ENCODE data around the gene PLXDC1.

The PLXDC1 gene

DNA sequence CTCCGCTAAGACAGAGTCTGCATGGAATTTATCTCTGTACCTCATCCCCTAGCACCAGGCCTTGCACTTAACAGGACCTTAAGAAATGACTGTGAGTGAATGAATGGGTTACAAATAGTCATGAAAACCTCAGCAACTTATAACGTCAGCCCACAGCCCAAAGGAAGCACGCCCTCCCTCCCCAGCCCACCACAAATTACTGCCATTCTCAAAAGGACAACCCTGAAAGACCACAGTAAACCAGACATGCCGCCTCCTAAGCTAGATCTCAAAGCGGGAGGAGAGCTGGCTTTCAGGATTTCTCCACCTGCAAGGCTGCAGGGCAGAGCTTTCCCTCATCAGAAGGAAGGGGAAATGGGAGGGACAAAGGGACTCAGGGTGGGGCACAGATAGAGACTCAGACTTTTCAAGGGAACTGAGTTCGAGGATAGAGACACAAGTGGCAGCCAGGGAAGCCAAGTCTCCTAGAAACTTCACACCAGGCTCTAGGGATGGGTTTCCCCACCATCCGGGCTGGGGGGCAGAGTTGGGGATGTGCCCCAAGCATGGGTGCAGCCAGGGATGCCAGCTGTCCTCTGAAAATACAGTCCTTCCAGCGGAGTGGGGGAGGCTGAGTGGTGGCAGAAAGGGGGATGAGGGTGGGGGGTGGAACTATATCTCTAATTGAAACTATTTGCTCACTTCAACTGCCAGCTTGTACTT lies 56.7 kb downstream of the PLXDC1 start:
- peak; percentile 21 for DNase-seq

DNA sequence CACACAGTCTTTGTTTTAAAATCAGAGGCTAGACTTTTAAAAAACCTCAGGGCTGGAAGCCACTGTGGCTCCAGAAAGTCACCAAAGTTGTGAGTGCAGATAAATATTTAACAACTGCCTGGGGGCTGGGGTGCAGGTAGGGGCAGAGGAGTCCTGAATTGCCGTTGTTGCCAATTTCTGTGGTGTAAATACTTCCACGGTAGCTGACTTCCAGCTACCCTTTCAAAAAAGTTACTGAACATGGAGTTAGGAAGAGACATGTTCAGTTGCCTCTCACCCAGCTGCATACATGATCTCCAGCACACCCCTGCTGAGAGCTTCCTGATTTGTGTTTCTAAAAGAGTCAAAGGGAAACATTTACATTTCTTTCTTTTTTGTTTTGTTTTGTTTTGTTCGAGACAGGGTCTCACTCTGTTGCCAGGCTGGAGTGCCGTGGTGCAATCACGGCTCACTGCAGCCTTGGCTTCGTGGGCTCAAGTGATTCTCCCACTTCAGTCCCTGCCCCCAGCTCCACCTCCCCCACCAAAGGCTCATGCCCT lies 58.7 kb downstream of the PLXDC1 start:
- DNase-seq = no peak

DNA sequence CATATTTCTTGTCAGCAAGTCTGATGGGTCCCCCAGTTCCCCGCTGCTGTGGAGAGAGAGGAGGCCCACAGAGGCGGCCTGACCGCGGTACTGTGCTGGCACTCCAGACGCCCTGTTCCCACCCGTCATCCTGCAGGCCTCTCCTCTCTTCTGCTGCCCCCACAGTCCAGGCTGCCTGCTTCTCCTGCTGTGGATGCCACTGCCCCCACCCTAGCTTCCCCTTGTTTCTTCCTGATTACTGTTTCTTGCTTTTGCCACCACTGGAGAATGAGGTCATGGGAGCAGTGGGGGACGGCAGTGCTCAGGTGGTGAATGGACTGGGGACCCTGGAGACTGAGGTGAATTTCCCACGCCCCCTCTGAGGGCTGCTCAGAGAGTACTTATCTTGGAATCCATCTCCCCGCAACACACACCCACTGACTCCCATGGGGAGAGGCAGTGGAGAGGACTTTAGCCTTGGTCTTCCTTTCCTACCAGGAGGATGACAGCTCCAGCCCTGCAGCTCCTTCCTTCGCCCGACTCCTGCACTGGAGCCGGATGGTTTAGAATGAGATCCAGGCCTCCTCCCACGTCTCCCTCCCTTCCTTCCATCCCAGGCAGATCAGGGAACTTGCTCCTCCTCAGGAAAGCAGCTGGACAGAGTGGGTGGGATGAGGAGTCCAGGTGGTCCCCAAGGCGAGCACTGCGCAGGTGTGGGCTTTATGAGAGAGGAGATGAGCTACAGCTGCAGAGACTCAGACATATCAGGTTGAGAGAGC lies 60.4 kb downstream of the PLXDC1 start:
- DNase-seq = no peak

DNA sequence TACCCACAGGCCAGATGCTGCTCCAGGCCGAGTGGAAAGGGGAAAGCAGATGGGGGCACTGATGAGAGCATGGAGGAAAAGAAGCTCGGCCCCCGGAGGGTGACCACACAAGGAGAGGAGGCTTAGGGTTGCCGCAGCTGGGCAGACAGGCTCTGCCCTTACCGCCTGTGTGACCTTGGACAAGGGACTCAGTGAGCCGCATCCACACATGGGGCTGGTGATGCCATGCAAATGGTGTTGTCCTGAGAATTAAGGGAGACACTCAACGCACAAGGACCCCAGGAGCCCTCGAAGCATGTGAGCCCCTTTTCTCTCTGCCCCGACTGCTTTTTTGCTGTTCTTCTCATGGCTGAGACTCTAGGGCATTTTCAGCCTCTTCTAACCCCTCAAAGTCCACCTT lies 61.0 kb downstream of the PLXDC1 start:
- no peak for DNase-seq

DNA sequence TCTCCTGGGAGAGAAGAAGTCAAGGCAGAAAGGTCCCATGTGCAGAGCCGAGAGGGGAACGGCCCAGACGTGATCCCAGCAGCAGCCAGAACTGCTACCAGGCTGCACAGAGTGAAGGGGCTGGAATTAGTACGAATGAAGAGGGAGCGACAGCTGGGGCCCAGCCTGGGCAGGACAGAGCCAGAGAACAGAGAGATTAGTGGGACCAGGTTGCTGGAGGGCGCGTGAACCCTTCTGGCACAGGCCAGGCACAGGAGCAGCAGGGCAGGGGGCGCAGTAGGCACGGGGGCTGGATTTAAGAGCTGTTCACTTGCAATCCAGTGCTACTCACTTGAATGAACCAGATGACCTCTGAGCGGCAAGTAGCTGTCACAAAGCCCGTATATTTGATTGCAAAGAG lies 66.9 kb downstream of the PLXDC1 start:
- DNase-seq = no peak

DNA sequence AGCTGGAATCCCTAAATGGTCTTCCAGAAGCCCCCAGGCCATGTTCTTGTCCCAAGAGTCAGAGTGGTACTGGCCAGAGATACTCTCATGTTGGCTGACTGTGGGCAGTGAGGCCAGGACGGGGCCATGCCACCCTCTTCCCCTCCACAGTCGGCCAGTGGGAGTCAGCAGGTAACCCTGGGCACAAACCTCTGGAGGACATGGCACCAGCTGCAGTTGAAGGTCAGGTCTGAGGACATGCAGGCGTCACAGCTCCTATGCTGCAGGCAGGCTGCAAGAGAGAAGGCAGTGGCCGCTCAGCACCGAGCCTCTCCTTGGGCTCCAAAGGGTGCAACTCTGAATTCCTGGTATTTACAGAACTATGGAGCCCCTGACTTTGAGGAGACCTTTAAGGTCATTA lies 68.2 kb downstream of the PLXDC1 start:
- DNase-seq = no peak

DNA sequence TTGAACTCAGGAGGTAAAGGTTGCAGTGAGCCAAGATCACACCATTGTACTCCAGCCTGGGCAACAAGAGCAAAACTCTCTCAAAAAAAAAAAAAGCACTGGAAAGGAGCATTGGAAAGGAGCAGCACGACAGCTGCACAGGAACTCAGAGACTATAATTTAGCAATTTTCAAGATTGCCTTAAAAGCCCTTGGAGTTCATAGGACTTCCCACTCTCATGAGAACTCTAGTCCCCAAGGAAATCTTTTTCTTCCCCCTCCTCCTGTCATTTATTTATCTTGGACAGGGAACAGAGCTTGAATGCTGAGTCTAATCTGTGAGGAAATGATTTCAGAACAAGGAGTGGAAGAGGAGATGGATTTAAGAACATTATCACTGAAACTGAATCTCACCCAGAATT lies 69.0 kb downstream of the PLXDC1 start:
- peak; percentile 96 for DNase-seq

DNA sequence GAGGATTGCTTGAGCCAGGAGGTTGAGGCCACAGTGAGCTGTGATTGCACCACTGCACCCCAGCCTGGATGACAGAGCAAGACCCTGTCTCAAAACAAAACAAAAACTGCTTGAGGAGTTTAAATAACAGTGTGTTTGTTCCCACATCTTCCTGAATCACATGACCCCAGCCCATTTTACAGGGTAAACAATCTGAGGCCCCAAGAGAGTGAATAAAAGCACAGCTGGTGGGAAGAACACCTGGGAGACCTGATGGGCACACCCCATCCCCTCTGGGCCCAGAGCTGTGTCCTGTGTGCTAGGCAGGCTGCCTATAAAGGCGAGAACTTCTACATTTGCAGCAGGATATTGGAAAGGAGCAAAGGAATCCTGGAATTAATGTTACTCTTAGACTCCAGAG lies 69.6 kb downstream of the PLXDC1 start:
- DNase-seq = peak; percentile 92

DNA sequence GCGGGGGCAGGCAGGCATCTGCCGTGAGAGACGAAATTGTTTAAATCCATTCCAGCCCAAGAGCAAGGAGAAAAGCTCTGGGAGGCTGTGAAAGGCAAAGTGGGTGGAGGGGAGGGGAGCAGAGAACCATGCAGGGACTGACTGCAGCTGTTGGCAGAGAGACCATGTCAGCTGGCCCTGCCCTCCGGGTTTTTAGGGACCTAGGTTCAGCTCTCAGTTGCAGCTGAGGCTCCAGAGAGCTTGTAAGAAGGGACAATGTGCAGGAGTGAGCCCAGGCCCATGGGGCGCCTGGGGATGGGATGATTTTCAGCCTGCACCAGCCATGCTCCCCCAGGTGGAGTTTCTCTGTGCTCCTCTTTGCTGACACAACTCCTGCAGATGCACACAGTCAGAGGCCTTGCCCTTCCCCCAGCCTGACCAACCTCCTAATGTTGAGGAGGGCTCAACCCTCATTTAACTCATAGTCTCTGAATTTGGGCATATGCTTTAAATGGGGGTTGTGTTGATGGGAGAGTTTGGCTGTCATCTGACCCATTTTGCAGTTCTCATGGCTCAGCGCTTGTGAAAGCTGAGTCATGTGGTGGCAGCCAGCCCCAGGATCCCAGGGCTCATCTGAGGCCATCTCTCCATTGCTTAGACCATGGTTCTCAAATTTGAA lies 70.9 kb downstream of the PLXDC1 start:
- DNase-seq = peak; percentile 88

DNA sequence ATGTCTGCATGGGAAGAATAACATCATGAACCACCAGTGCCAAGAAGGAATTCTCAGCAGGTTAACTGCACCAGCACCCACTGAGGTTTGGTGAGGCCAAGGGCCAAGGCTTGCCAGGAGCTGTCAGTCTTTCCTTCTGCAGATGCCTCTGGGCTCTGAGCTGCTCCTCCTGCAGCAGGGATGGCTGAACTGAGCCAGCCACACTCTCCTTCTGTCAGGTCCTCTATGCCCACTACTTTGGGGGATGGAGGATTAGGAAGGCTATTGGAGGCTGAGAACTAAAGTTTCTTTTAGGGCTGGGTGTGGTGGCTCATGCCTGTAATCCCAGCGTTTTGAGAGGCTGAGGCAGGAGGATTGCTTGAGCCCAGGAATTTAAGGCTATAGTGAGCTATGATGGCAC lies 71.6 kb downstream of the PLXDC1 start:
- DNase-seq = no peak

DNA sequence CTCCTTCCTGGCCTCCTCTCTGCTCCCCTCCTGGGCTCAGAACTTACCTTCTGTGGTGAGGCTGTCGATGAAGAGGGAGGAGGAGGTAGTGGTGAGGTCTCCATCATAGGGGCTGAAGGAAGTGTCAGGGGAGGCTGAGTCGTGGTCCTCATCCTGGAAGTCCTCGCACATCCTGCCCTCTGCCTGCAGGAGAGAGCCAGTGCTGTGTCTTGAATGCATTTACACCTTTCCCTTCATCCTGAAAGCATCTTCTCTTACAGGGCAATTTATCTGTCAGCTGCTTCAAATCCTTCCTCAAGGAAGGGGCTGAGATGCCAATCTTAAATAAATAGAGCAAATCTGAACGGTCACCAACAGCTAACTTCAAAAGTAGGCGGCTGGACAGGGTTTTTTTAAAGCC lies 73.6 kb downstream of the PLXDC1 start:
- no peak for DNase-seq

DNA sequence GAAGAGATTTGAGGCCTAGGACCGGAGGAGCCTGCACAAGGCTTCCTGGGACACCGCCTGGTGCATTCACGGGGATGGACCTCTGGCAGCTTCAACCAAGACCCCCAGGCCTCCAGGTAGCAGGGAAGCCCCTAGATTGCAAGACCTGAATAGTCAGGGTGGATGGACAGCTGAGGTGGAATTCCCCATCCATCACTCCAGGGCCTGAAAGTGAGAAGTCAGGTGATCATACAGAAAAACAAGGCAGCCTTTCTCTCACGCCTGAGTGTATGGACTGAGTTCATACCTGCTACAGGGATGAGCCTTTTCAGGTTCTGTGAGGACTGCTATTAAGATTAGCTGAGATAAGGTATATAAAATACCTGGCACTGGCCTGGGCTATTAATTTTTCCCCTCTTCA lies 74.2 kb downstream of the PLXDC1 start:
- no peak for DNase-seq

DNA sequence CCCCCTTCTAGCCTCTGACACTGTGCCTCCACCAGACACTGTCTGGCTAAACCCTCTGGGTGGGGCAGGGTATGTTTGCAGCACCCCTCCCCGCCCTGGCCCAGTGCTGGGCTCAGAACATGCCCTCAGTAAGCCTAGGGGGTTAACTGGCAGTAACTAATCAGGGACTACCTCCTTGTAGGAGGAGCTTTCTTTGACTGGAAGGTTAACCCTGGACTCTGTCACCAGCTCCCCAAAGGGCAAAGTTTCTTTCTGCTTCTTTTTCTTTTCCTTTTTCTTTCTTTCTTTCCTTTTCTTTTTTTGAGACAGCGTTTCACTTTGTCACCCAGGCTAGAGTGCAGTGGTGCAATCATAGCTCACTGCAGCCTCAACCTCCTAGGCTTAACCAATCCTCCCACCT lies 76.8 kb downstream of the PLXDC1 start:
- DNase-seq = no peak

DNA sequence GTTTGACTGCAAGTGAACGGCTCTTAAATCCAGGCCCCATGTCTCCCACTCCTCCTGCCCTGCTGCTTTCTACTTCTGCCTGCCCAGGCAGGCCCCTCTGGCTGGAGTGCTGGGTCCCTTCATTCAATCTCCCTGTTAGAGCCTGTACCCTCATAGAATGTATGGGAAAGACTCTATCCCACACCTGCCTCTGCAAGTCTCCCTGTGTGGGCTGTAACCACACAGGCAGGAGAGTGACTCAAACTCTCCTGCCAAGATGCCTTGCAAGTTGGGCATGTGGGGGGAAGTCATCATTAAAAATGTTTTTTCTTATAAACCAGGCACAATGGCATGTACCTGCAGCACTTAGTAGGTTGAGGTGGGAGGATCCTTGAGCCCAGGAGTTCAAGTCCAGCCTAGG lies 77.5 kb downstream of the PLXDC1 start:
- DNase-seq = no peak

DNA sequence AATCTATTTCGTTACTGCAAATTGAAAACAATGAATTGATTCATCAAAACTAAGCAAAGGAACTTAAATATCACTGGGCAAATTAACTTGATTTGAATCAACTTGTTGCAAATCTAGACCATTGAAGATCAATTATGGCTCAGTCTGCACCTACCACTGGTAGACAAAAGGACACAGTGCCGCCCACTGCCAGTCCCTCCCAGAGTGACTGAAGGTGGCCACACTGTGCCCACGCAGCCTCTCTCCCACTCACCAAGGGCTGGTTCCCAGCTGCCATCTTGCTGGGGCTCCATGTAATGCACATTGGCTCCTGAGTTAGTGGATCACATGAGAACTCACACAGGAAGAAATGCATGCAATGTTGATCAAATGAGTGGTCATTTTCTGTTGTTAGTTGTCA lies 78.1 kb downstream of the PLXDC1 start:
- DNase-seq = no peak

DNA sequence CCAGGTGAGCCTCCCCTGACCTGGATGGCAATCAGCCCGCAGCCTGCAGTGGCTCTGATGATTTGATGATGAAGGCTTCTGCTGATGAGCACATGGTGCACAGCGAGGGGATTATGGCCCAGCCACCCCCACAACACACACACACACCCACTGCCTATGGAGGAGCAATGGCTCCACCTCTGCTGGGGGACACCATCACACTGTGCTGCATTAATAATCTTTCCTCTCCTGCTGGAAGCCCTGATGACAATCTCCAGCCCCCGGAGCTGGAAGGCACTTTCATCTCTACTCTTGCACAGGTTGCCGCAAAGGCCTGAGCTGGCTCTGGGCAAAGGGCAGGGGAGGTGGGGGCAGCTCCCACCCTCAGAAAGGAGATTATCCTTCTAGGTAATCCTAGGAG lies 79.9 kb downstream of the PLXDC1 start:
- DNase-seq = no peak

DNA sequence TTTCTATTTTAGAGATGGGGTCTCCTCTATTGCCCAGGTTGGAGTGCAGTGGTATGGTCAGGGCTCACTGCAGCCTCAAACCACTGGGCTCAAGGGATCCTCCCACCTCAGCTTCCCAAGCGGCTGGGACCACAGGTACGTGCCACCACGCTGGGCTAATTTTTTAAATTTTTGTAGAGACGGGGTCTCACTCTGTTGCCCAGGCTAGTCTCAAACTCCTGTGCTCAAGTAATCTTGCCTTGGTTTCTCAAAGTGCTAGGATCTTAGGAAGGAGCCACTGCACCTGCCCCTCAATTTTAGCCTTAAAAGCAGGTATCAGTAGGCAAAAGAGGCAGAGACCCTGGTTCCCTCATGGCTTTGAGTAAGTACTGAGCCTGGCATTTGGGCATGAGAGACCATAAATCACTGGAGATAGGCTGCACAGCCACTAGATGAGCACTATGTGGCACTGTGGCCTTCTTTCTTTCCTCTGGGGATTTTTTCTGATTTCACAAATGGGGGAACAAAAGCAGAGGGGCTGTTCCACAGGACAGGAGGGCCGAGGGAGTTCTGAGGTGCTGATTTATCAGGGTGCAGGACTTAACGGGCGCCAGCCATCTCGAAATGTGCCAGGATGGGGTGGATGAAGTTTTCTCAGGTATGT lies 82.2 kb downstream of the PLXDC1 start:
- peak; percentile 78 for DNase-seq

DNA sequence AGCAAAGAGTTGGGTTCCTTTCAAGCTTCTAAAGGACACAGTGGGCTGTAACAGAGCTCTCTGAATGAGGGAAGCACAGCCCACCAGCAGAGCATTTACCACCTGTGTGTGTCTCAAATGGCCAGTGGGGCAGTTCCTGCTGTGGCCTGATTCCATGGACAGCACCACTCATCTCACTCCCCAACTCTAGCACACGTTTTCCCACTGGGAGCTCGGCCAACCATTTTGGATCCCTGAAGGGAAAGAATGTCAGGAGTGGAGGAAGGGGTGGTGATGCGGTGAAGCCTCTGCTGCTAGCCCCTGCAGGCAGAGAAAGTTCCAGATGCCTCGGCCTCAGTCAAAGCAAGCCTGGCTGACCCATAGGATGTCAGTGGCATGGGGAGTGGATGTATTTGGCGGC lies 86.6 kb downstream of the PLXDC1 start:
- no peak for DNase-seq

DNA sequence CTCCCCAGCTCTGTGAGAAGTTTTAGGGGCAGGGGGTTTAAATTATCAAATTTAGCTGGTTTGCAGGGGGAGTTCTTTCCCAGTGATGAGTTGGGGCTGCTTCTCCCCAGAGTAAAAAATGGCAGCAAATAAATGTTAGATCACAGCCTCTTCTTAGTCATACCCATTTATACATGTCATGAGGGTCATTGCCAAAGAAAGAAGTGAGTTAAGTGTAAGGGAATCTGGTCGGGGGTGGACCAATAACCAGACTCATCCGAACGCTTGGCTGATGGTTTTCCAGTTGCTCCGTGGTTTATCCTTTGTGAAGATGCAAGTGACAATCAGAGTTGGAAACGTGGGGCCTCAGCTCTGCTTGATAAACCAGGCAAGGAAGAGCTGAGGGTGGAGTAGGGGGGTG lies 87.1 kb downstream of the PLXDC1 start:
- no peak for DNase-seq

DNA sequence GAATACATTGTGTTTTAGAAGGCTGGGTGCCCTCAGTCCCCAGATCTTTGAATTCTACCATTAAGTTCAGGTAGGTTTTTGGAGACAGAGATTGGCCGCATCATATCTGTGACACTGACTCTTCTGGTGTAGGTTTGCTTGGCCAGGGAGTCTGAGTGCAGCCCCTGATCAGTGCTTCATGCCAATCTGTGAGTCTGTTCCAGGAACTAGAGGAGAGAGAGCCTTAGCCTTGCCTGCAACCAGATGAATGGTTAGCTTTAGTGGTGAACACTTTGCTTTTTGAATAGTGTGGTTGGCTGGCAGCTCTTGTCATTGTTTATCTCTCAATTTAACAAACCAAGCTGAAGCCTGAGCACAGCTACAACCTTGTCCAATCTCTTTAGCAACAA lies 87.8 kb downstream of the PLXDC1 start:
- DNase-seq = no peak

DNA sequence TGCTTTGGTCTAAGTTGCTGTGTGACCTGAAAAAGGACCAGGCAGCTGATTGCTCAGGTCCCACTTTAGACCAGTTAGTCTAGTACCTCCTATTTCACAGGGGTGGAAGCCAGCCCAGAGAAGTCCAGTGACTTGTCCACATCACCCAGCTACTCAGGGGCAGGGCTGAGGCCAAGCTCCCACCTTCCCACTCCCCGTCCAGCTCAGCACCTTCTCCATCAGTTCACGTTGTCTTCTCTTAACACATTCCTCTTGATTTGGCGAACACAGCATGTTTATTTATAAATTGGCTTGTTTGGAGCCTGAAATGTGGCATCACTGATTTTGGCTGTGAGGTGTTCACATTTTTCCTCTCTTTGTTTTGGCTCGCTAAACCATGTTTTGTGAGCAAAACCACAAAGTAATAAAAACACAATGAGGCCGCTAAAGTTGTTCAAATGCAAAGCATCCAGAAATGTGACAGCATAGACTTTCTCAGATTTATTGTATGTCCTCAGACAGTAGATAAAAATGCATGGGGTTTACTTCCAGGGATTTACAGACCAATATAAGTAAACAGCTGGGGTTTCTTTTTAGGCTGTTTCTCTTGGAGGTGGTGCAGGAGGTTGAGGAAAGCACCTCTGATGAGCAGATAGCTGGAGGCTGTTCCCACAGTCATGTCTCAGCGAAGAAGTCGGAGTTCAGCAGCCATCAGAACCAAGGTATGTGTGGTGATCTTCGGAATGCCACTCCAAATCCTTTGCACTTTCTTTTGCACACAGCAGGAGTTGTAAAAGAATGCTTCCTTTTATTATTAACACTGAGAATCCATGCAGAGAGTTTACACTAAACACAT lies 88.4 kb downstream of the PLXDC1 start:
- DNase-seq = no peak

DNA sequence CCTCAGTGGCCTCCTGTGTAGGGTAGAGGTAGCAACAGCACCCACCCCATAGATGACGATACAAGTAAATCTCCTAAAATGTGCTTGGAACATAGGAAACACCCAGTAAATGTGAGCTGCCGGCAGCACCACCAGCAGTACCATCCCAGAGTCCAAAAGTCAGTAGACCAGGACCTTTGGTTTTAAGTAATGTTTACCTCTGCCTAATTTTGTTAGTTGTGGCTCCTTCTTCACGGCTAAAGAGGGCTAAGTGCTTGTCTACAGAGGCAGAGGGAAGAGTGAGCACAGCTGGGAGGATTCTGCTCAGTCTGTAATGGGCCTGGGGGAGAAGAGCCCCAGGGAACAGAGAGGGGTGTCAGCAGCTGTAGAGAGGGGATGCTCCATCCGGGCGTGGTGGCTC lies 92.9 kb downstream of the PLXDC1 start:
- no peak for DNase-seq

Data from NCI-H69 (cell line).